AG04449 (cell line): Measurements from ENCODE around the gene CDHR2.

ENCODE experiments used
- CTCF ChIA-PET: fragments of 350-600 bp; formaldehyde crosslinking; extraction: SDS; loops from one replicate; lab custom pipeline; 2021; ENCODE audit warnings: antibody characterized with exemption; lab: Yijun Ruan, JAX
- POLR2A ChIA-PET: fragments of 400-600, 350-600 bp; formaldehyde crosslinking; extraction: SDS; loops from one replicate; lab custom pipeline; 2020; ENCODE audit warnings: antibody characterized with exemption, inconsistent platforms; lab: Yijun Ruan, JAX
- DNase-seq: peaks from one replicate; pipeline ENCODE4 v3.0.0-alpha.2; 2010; ENCODE audit warnings: low read depth, low spot score
- H3K4me3 ChIP-seq: 2 replicates; pipeline ENCODE4 v1.5.1; 2011; ENCODE audit warnings: low read depth, mild to moderate bottlenecking, control low read depth, low read length
- CTCF ChIP-seq: IDR thresholded peaks from one replicate; pipeline ENCODE4 v1.5.1; 2011; ENCODE audit warnings: mild to moderate bottlenecking, moderate library complexity, low read length, control low read depth, inconsistent platforms; ENCODE audit not compliant: insufficient read depth; ENCODE audit errors: missing control alignments

CDHR2 gene

GRCh38 chr5:176574297-176574591 lies 25.1 kb downstream of the CDHR2 start:
- ChIA-PET POLR2A (no interaction called here), CTCF (interaction anchor here (0.9 to 6.9 kb wide), 23 partner anchors 9 to 158 kb away, joined by 3 to 66 read pairs (median 7); partner anchors contain the start of genes CLTB, EIF4E1B, RNF44 and SNCB)
- TF ChIP-seq CTCF, result no peak
- no peak overlapping the region for H3K4me3 ChIP-seq
- no peak for DNase-seq

GRCh38 chr5:176575066-176575465 lies 25.9 kb downstream of the CDHR2 start:
- DNase-seq, result no peak
- no peak for TF ChIP-seq CTCF
- POLR2A ChIA-PET, result no interaction called here
- H3K4me3 ChIP-seq, result no peak overlapping the region
- CTCF ChIA-PET, result interaction anchor here (0.7 to 6.9 kb wide), 9 partner anchors 10 to 159 kb away, joined by 3 to 66 read pairs (median 12); partner anchors contain the start of genes CLTB, RNF44 and TSPAN17

- TF ChIP-seq CTCF, result no peak
- ChIA-PET POLR2A (no interaction called here), CTCF (interaction anchor here (0.6 to 6.9 kb wide), 4 partner anchors 10 to 159 kb away, joined by 3 to 66 read pairs (median 24); partner anchors contain the start of gene CLTB)
- H3K4me3 ChIP-seq, result no peak overlapping the region
- no peak for DNase-seq
Measured at GRCh38 chr5:176575488-176576422, 26.6 kb downstream of the CDHR2 start.

GRCh38 chr5:176577312-176578176 lies 28.4 kb downstream of the CDHR2 start:
- POLR2A ChIA-PET, result no interaction called here
- DNase-seq, result no peak
- CTCF ChIA-PET, result interaction anchor here (1.0 to 1.9 kb wide), 6 partner anchors 10 to 161 kb away, joined by 3 to 7 read pairs (median 4); partner anchors contain the start of genes CLTB and TSPAN17
- TF ChIP-seq CTCF, result no peak
- no peak overlapping the region for H3K4me3 ChIP-seq

- TF ChIP-seq CTCF, result peak; percentile 60
- no peak for DNase-seq
- no peak overlapping the region for H3K4me3 ChIP-seq
- CTCF ChIA-PET, result interaction anchor here (1.0 to 2.9 kb wide), 15 partner anchors 8 to 162 kb away, joined by 3 to 12 read pairs (median 5); partner anchors contain the start of genes CLTB and TSPAN17
- POLR2A ChIA-PET, result no interaction called here
Measured at GRCh38 chr5:176578391-176578808, 29.3 kb downstream of the CDHR2 start.
